Measurements from ENCODE around the gene ABCA3. TPM values are rescaled to one million over a fixed set of nuclear protein-coding genes. Genes with fewer than 3 reads are reported as not detected.

ABCA3 gene
- total RNA-seq, 4 donors from 2014 or later = 1.3 to 18.7 (median 4.7) TPM

MicroRNAs encoded within 50 kb of the gene (microRNA counts, 767-probe panel; counts per million panel counts)
- 0 counts per million in 2 donors for microRNA hsa-miR-940

Small RNA genes within 50 kb of the gene (microRNA-seq; reads per million reads assigned to microRNA genes)
- gene MIR3677 (ENCODE audit: borderline microRNAs expressed, borderline replicate concordance) (not detected), gene MIR4717 (ENCODE audit: borderline microRNAs expressed, borderline replicate concordance) (not detected)

Small RNA genes within 50 kb of the gene (small RNA-seq; reads per million reads assigned to genes)
- gene MIR3677 (not detected), gene MIR4717 (not detected)

Other genes starting within 250 kb of the ABCA3 start
- 100 to 1,000 TPM; 149 to 383 (median 197) TPM for gene PKD1, start 204.8 kb downstream of the ABCA3 start, total RNA-seq
- gene RAB26, start 192.1 kb downstream of the ABCA3 start, total RNA-seq = under 1 TPM in 1 of 4 donors, not detected in 3; 0.21 TPM
- gene TRAF7, start 184.9 kb downstream of the ABCA3 start, total RNA-seq = 10 to 100 TPM; 15.3 to 97.1 (median 51.7) TPM
- 1 to 10 TPM in 1 of 4 donors, under 1 TPM in 1, not detected in 2; 0.40 to 2.7 TPM for gene CASKIN1, start 144.1 kb downstream of the ABCA3 start, total RNA-seq
- 10 to 100 TPM in 3 of 4 donors, 1 to 10 TPM in 1; 9.3 to 32.8 (median 21.5) TPM for gene MLST8, start 135.3 kb downstream of the ABCA3 start, total RNA-seq
- 10 to 100 TPM in 1 of 4 donors, 1 to 10 TPM in 3; 1.2 to 16.9 (median 1.7) TPM for gene BRICD5, start 129.9 kb downstream of the ABCA3 start, total RNA-seq
- 10 to 100 TPM in 2 of 4 donors, 1 to 10 TPM in 2; 2.6 to 14.4 (median 10.4) TPM for gene PGP, start 125.9 kb downstream of the ABCA3 start, total RNA-seq
- gene E4F1, start 117.1 kb downstream of the ABCA3 start, total RNA-seq = 10 to 100 TPM in 3 of 4 donors, 1 to 10 TPM in 1; 8.2 to 41.8 (median 29.9) TPM
- gene DNASE1L2, start 104.3 kb downstream of the ABCA3 start, total RNA-seq = 1 to 10 TPM in 1 of 4 donors, under 1 TPM in 1, not detected in 2; 0.97 to 1.2 TPM
- gene ECI1, start 89.1 kb downstream of the ABCA3 start, total RNA-seq = 10 to 100 TPM in 3 of 4 donors, 1 to 10 TPM in 1; 4.9 to 89.1 (median 40.1) TPM
- 100 to 1,000 TPM in 1 of 4 donors, 10 to 100 TPM in 3; 36.1 to 175 (median 85.5) TPM for gene RNPS1, start 72.6 kb downstream of the ABCA3 start, total RNA-seq
- gene CCNF, start 88.7 kb upstream of the ABCA3 start, total RNA-seq = 10 to 100 TPM in 1 of 4 donors, 1 to 10 TPM in 1, under 1 TPM in 1, not detected in 1; under 0.01 to 11.8 (median 1.9) TPM
- gene TEDC2, start 119.4 kb upstream of the ABCA3 start, total RNA-seq = 1 to 10 TPM in 2 of 4 donors, not detected in 2; 1.8 to 7.0 TPM
- 10 to 100 TPM in 1 of 4 donors, 1 to 10 TPM in 1, not detected in 2; 1.3 to 15.5 TPM for gene NTN3, start 130.6 kb upstream of the ABCA3 start, total RNA-seq
- 10 to 100 TPM in 1 of 4 donors, 1 to 10 TPM in 2, under 1 TPM in 1; 0.59 to 21.6 (median 4.6) TPM for gene TBC1D24, start 134.4 kb upstream of the ABCA3 start, total RNA-seq
- gene ATP6V0C, start 173.2 kb upstream of the ABCA3 start, total RNA-seq = 100 to 1,000 TPM in 1 of 4 donors, 10 to 100 TPM in 3; 14.3 to 126 (median 41.4) TPM
- gene AMDHD2, start 179.6 kb upstream of the ABCA3 start, total RNA-seq = 10 to 100 TPM in 3 of 4 donors, 1 to 10 TPM in 1; 7.9 to 36.5 (median 22.0) TPM
- gene CEMP1, start 190.7 kb upstream of the ABCA3 start, total RNA-seq = 1 to 10 TPM in 1 of 4 donors, under 1 TPM in 1, not detected in 2; 0.46 to 3.3 TPM
- 10 to 100 TPM; 11.0 to 66.2 (median 23.9) TPM for gene PDPK1, start 197.3 kb upstream of the ABCA3 start, total RNA-seq